ENCODE data around the gene TIE1. TPM values are rescaled to one million over a fixed set of nuclear protein-coding genes. Genes with fewer than 3 reads are reported as not detected.

The TIE1 gene
- total and polyA plus RNA-seq, 2 donors (not counting 1 experiment from before 2014, with no cell fraction given) = 0.02 TPM; not detected in 1

GRCh38 chr1:43272161-43272560 lies 28.6 kb upstream of the TIE1 start:
- no peak overlapping the region for H2AFZ ChIP-seq (ENCODE audit: low read length)
- no peak overlapping the region for H3K27ac ChIP-seq (ENCODE audit: insufficient read depth, low read length)
- H3K4me2 ChIP-seq (ENCODE audit: extremely low read depth, insufficient read depth, low read length) = no peak overlapping the region
- TF ChIP-seq EZH2 (IDR thresholded peaks at IDR 0.05; ENCODE audit: low read length, missing control alignments) (no peak), CTCF (conservative IDR thresholded peaks at IDR 0.05 in 1 of 2, IDR thresholded peaks at IDR 0.05 in 1 of 2; ENCODE audit: low read depth in 1 of 2, low read length in 2 of 2) (no peak)
- no peak for DNase-seq (ENCODE audit: low read depth in 2 of 2)
- no peaks in the 10 kb centered on the region for H4K20me1 ChIP-seq (ENCODE audit: control insufficient read depth, extremely low read depth, insufficient read depth, low read length)
- no peak overlapping the region for H3K9ac ChIP-seq (ENCODE audit: insufficient read depth, low read length)
- H3K36me3 ChIP-seq (ENCODE audit: control insufficient read depth, insufficient read depth, low read length) = no peaks in the 10 kb centered on the region
- no peak overlapping the region for H3K4me3 ChIP-seq (replicated peaks in 1 of 4; ENCODE audit: control extremely low read depth in 1 of 4, insufficient read depth in 1 of 4, low read depth in 3 of 4, low read length in 4 of 4)
- no peaks in the 10 kb centered on the region for H3K9me3 ChIP-seq (ENCODE audit: control insufficient read depth, insufficient read depth, low read depth, low read length)
- no peaks in the 10 kb centered on the region for H3K4me1 ChIP-seq (ENCODE audit: control insufficient read depth, extremely low read depth, insufficient read depth, low read length)
- H3K79me2 ChIP-seq (ENCODE audit: control insufficient read depth, insufficient read depth, low read length) = no peaks in the 10 kb centered on the region
- H3K27me3 ChIP-seq (ENCODE audit: control insufficient read depth, insufficient read depth, low read length) = peaks cover 11% of the 10 kb centered on the region

GRCh38 chr1:43272576-43273571 lies 27.9 kb upstream of the TIE1 start:
- Histone ChIP-seq H3K36me3 (ENCODE audit: control insufficient read depth, insufficient read depth, low read length) (no peaks in the 10 kb centered on the region), H3K79me2 (ENCODE audit: control insufficient read depth, insufficient read depth, low read length) (no peaks in the 10 kb centered on the region), H3K27ac (ENCODE audit: insufficient read depth, low read length) (no peak overlapping the region), H3K4me3 (replicated peaks in 1 of 4; ENCODE audit: control extremely low read depth in 1 of 4, insufficient read depth in 1 of 4, low read depth in 3 of 4, low read length in 4 of 4) (no peak overlapping the region), H3K9ac (ENCODE audit: insufficient read depth, low read length) (no peak overlapping the region), H2AFZ (ENCODE audit: low read length) (no peak overlapping the region), H4K20me1 (ENCODE audit: control insufficient read depth, extremely low read depth, insufficient read depth, low read length) (no peaks in the 10 kb centered on the region), H3K9me3 (ENCODE audit: control insufficient read depth, insufficient read depth, low read depth, low read length) (no peaks in the 10 kb centered on the region), H3K4me1 (ENCODE audit: control insufficient read depth, extremely low read depth, insufficient read depth, low read length) (no peaks in the 10 kb centered on the region), H3K4me2 (ENCODE audit: extremely low read depth, insufficient read depth, low read length) (no peak overlapping the region), H3K27me3 (ENCODE audit: control insufficient read depth, insufficient read depth, low read length) (peaks cover 11% of the 10 kb centered on the region)
- DNase-seq (ENCODE audit: low read depth in 2 of 2) = no peak
- no peak for TF ChIP-seq EZH2 (IDR thresholded peaks at IDR 0.05; ENCODE audit: low read length, missing control alignments)
- no peak for TF ChIP-seq CTCF (conservative IDR thresholded peaks at IDR 0.05 in 1 of 2, IDR thresholded peaks at IDR 0.05 in 1 of 2; ENCODE audit: low read depth in 1 of 2, low read length in 2 of 2)

DNA sequence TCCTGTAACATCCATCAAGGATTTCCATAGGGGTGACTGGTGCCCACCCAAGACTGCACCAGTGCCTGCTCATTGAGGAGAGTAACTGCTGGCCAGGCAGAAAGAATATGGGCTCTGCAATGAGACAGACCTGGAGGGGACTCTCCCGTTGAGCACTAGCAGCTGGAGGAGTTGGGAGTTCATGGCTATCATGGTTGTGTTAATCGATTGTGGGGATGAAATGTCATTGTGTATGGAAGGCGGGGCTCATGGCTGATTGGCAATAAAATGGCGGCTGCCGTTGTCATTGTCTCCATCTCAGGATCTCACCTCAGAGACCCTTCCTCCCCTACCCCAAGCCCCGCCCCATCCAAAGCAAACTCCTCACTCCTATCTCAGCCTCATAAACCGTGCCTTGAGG lies 27.1 kb upstream of the TIE1 start:
- no peak overlapping the region for H3K4me2 ChIP-seq (ENCODE audit: extremely low read depth, insufficient read depth, low read length)

More for the DNA sequence above, 27.1 kb upstream of the TIE1 start:
- Histone ChIP-seq H3K9me3 (ENCODE audit: control insufficient read depth, insufficient read depth, low read depth, low read length) (no peaks in the 10 kb centered on the region), H3K36me3 (ENCODE audit: control insufficient read depth, insufficient read depth, low read length) (no peaks in the 10 kb centered on the region), H3K4me3 (replicated peaks in 1 of 4; ENCODE audit: control extremely low read depth in 1 of 4, insufficient read depth in 1 of 4, low read depth in 3 of 4, low read length in 4 of 4) (no peak overlapping the region), H4K20me1 (ENCODE audit: control insufficient read depth, extremely low read depth, insufficient read depth, low read length) (no peaks in the 10 kb centered on the region), H3K27ac (ENCODE audit: insufficient read depth, low read length) (no peak overlapping the region), H3K9ac (ENCODE audit: insufficient read depth, low read length) (no peak overlapping the region), H3K79me2 (ENCODE audit: control insufficient read depth, insufficient read depth, low read length) (no peaks in the 10 kb centered on the region), H2AFZ (ENCODE audit: low read length) (no peak overlapping the region), H3K27me3 (ENCODE audit: control insufficient read depth, insufficient read depth, low read length) (peaks cover 11% of the 10 kb centered on the region), H3K4me1 (ENCODE audit: control insufficient read depth, extremely low read depth, insufficient read depth, low read length) (no peaks in the 10 kb centered on the region)
- TF ChIP-seq EZH2 (IDR thresholded peaks at IDR 0.05; ENCODE audit: low read length, missing control alignments) (no peak), CTCF (conservative IDR thresholded peaks at IDR 0.05 in 1 of 2, IDR thresholded peaks at IDR 0.05 in 1 of 2; ENCODE audit: low read depth in 1 of 2, low read length in 2 of 2) (no peak)
- DNase-seq (ENCODE audit: low read depth in 2 of 2) = no peak
